ENCODE data around the gene TRMT1L.

- TF ChIP-seq, protein P1, sequence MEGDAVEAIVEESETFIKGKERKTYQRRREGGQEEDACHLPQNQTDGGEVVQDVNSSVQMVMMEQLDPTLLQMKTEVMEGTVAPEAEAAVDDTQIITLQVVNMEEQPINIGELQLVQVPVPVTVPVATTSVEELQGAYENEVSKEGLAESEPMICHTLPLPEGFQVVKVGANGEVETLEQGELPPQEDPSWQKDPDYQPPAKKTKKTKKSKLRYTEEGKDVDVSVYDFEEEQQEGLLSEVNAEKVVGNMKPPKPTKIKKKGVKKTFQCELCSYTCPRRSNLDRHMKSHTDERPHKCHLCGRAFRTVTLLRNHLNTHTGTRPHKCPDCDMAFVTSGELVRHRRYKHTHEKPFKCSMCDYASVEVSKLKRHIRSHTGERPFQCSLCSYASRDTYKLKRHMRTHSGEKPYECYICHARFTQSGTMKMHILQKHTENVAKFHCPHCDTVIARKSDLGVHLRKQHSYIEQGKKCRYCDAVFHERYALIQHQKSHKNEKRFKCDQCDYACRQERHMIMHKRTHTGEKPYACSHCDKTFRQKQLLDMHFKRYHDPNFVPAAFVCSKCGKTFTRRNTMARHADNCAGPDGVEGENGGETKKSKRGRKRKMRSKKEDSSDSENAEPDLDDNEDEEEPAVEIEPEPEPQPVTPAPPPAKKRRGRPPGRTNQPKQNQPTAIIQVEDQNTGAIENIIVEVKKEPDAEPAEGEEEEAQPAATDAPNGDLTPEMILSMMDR (IDR thresholded peaks at IDR 0.05) = no peak
- no peak for TF ChIP-seq POLR2A (IDR thresholded peaks at IDR 0.05)
These were observed 82.4 kb downstream of the TRMT1L start for GRCh38 chr1:185074307-185074706.
